HUES48 (cell line): Measurements from ENCODE around the gene WRAP53.

Experiments
- H3K27ac ChIP-seq: one replicate; pipeline ENCODE4 v1.7.0; 2013; ENCODE audit warnings: low read depth, low read length, inconsistent platforms
- H3K27me3 ChIP-seq: 2 replicates; pipeline ENCODE4 v1.6.1; 2013; ENCODE audit warnings: mild to moderate bottlenecking, low read length; ENCODE audit not compliant: control insufficient read depth, insufficient read depth
- H3K36me3 ChIP-seq: 2 replicates; pipeline ENCODE4 v1.6.1; 2013; ENCODE audit warnings: low read length; ENCODE audit not compliant: control insufficient read depth, insufficient read depth
- H3K4me1 ChIP-seq: 2 replicates; pipeline ENCODE4 v1.6.1; 2013; ENCODE audit warnings: mild to moderate bottlenecking, low read length; ENCODE audit not compliant: control insufficient read depth, insufficient read depth
- H3K4me3 ChIP-seq: 2 replicates; pipeline ENCODE4 v1.5.1; 2013; ENCODE audit warnings: mild to moderate bottlenecking, low read depth, low read length
- H3K9ac ChIP-seq: 2 replicates; pipeline ENCODE4 v1.6.1; 2013; ENCODE audit warnings: mild to moderate bottlenecking, low read depth, low read length, moderate library complexity
- H3K9me3 ChIP-seq: 2 replicates; pipeline ENCODE4 v1.6.1; 2013; ENCODE audit warnings: low read length; ENCODE audit not compliant: control insufficient read depth, insufficient read depth

Gene WRAP53

DNA sequence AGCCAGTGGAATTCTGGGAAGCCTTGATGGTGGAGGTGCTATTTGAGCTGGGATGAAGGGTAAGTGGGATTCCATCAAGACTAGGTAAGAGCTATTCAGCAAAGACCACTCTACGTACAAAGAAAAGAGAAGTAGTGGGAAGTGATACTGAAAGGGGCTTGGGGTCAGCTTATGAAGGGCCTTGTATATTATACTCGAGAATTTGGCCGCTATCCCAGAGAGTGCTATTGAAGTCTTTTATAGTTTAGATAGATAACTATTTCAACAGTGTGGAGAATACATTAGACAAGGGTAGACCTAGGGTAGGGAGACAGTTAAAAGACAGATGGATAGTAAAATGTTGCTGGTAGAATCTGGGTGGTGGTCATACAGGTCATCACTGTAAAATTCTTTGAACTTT, 39.6 kb downstream of the WRAP53 start:
- Histone ChIP-seq H3K27ac (no peak overlapping the region), H3K36me3 (no peaks in the 10 kb centered on the region), H3K4me1 (no peaks in the 10 kb centered on the region)

DNA sequence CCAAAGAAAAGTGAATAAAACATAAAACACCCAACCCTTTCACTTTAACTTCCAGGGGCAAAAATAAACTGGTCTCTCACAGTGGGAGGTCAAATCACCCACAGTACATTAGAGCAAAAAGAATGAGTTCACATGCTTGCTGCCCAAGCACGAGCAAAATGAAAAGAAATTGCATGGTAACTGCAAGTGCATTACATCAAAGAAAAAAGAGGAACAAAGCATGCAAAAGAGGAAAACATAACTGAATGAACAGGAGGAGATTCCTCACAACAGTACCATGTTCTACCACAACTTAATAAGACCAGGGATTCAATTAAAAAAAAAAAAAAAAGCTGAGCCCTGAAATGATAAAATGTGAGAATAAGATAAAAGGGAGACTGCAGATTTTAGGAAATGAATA, 41.5 kb downstream of the WRAP53 start:
- Histone ChIP-seq H3K4me3 (no peak overlapping the region), H3K9ac (no peak overlapping the region), H3K36me3 (no peaks in the 10 kb centered on the region), H3K27ac (no peak overlapping the region), H3K9me3 (no peaks in the 10 kb centered on the region), H3K27me3 (no peaks in the 10 kb centered on the region), H3K4me1 (no peaks in the 10 kb centered on the region)

More for the DNA sequence above, 39.6 kb downstream of the WRAP53 start:
- Histone ChIP-seq H3K27me3 (no peaks in the 10 kb centered on the region), H3K9ac (no peak overlapping the region), H3K9me3 (no peaks in the 10 kb centered on the region), H3K4me3 (no peak overlapping the region)

DNA sequence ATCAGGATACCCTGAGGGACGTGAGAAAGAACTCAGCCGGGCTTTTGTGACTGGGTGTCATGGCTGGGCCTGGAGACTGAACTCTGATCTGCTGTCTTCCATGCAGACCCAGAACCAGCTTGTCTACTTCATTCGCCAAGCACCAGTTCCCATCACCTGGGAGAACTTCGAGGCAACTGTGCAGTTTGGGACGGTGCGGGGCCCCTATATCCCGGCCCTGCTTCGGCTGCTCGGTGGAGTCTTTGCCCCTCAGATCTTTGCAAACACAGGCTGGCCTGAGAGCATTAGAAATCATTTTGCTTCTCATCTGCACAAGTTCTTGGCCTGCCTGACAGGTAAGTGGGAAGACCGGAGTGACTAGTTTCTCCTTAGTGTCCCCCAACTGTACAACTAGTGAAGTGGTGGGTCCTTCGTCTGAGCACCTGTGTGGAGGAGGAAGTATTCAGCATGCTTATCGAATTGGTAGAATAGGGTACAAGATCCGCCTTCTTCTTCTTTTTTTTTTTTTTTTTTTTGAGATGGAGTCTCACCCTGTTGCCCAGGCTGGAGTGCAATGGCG, 44.8 kb downstream of the WRAP53 start:
- no peaks in the 10 kb centered on the region for H3K9me3 ChIP-seq
- H3K4me3 ChIP-seq: no peak overlapping the region
- H3K36me3 ChIP-seq: no peaks in the 10 kb centered on the region
- H3K9ac ChIP-seq: no peak overlapping the region
- no peaks in the 10 kb centered on the region; the same call in 1 of the 2 replicates for H3K27me3 ChIP-seq
- no peaks in the 10 kb centered on the region for H3K4me1 ChIP-seq
- no peak overlapping the region for H3K27ac ChIP-seq

DNA sequence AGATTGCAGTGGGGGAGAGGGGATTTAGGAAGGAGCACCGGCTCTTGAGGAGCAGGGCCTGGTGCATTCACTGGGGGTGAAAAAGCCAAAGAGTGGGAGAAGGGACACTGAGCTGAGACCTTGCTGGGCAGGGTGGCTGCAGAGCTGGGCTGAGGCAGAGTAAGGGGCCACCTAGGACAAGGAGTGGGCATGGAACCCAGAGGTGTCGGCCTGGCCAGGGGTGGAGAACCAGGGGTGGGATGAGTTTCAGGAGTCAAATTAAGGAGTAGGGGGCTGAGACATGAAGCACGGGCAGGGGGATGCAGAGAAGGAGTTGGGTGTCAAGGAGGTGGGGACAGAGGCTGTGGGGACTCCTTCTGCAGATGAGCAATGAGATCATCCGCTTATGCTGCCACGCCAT, 49.3 kb downstream of the WRAP53 start:
- Histone ChIP-seq H3K4me1 (no peaks in the 10 kb centered on the region), H3K27ac (no peak overlapping the region), H3K4me3 (no peak overlapping the region), H3K27me3 (no peaks in the 10 kb centered on the region; the same call in 1 of the 2 replicates), H3K36me3 (no peaks in the 10 kb centered on the region), H3K9me3 (no peaks in the 10 kb centered on the region), H3K9ac (no peak overlapping the region)

DNA sequence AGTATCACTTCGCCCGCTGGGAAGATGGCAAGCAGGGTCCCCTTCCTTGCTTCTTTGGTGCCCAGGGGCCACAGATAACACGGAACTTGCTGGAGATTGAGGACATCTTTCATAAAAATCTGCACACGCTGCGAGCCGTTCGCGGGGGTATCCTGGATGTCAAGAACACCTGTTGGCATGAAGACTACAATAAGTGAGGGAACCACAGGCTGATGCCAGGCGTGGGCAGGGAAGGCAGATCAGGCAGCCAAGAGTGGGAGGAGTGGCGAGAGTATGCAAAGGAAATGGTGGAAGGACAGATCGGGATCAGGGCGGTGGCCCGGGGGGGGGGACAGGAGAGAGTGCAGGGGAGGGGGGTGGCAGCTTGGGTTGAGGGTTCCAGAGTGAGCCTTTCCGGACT, 51.5 kb downstream of the WRAP53 start:
- Histone ChIP-seq H3K4me3 (no peak overlapping the region), H3K27me3 (no peaks in the 10 kb centered on the region; the same call in 1 of the 2 replicates), H3K36me3 (no peaks in the 10 kb centered on the region), H3K27ac (no peak overlapping the region), H3K9ac (no peak overlapping the region), H3K9me3 (no peaks in the 10 kb centered on the region), H3K4me1 (no peaks in the 10 kb centered on the region)

DNA sequence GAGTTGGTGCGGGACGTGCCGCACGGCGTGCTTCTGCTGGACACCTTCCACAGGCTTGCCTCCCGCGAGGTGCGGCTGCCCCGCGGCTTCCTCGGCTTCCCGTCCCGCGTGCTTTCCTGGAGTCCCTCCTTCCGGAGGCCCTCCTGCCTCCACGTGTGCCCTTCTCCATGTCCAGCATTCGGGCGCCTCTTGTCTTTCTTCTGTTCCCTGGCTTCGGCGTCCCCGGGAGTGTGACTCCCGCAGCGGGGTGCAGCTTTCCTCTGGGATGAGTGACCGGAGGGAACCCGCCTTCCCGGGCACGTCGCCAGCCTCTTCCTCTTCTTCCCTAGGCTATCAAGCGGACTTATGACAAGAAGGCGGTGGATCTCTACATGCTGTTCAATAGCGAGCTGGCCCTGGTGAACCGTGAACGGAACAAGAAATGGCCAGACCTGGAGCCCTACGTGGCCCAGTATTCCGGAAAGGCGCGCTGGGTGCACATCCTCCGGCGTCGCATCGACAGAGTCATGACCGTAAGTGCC, 52.3 kb downstream of the WRAP53 start:
- no peaks in the 10 kb centered on the region for H3K36me3 ChIP-seq

DNA sequence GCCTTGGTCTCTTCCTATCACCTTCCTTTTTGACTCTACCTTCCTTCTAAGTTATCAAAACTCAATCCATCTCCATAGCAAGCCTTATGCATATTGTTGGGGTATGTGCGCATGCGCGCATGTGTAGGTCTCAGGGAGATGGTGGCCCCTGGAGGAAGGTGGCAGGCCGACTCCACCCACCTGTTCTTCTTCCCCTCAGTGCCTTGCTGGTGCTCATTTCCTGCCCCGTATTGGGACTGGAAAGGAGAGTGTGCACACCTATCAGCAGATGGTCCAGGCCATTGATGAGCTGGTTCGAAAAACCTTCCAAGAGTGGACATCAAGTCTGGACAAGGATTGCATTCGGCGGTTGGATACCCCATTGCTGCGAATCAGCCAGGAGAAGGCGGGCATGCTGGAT, 54.5 kb downstream of the WRAP53 start:
- no peaks in the 10 kb centered on the region for H3K9me3 ChIP-seq
- H3K27me3 ChIP-seq: no peaks in the 10 kb centered on the region; the same call in 1 of the 2 replicates
- H3K9ac ChIP-seq: no peak overlapping the region
- no peak overlapping the region for H3K27ac ChIP-seq
- no peak overlapping the region for H3K4me3 ChIP-seq
- H3K36me3 ChIP-seq: no peaks in the 10 kb centered on the region
- H3K4me1 ChIP-seq: no peaks in the 10 kb centered on the region

More for the DNA sequence above, 52.3 kb downstream of the WRAP53 start:
- H3K4me3 ChIP-seq: no peak overlapping the region
- H3K27me3 ChIP-seq: no peaks in the 10 kb centered on the region; the same call in 1 of the 2 replicates
- H3K27ac ChIP-seq: no peak overlapping the region
- H3K4me1 ChIP-seq: no peaks in the 10 kb centered on the region
- H3K9me3 ChIP-seq: no peaks in the 10 kb centered on the region
- no peak overlapping the region for H3K9ac ChIP-seq

GRCh38 chr17:7744416-7744815, 56.1 kb downstream of the WRAP53 start:
- Histone ChIP-seq H3K27ac (no peak overlapping the region), H3K9me3 (no peaks in the 10 kb centered on the region), H3K27me3 (no peaks in the 10 kb centered on the region)

DNA sequence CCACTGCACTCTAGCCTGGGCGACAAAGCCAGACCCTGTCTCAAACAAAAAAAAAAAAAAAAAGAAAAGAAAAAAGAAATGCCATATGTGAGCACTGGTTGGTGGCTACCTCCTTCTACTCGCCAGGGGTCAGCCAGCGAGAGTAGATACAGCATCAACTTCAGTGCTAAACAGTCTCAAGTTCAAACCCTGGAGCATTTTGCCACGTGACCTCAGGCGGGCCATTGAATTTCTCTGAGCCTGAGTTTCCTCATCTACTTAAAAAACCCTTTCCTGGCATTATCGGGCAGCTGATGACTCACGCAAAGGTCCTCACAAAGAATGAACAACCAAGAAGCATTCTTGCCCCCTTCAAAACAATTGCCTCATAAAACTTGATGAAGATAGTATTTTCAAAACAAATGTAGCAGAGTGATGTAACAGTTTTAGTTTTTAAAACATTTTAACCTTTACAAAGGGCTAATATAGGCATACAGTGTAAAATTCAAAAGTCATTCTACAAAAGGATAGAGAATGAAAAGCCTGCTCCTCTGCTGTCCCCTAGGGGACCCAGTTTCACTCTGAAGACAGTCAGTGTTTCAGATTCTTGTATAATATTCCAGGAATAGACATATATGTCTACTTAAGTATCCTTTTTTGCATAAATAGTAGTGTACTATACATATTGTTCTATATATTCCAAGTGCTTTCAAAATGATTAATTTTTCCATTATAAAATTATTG, 57.6 kb downstream of the WRAP53 start:
- H3K9ac ChIP-seq: no peak overlapping the region
- no peaks in the 10 kb centered on the region for H3K4me1 ChIP-seq
- H3K27ac ChIP-seq: no peak overlapping the region
- no peaks in the 10 kb centered on the region for H3K27me3 ChIP-seq
- H3K4me3 ChIP-seq: no peak overlapping the region
- H3K9me3 ChIP-seq: no peaks in the 10 kb centered on the region
- no peaks in the 10 kb centered on the region for H3K36me3 ChIP-seq

More at GRCh38 chr17:7744416-7744815, 56.1 kb downstream of the WRAP53 start:
- Histone ChIP-seq H3K4me3 (no peak overlapping the region), H3K36me3 (no peaks in the 10 kb centered on the region), H3K4me1 (no peaks in the 10 kb centered on the region), H3K9ac (no peak overlapping the region)

GRCh38 chr17:7747635-7748071, 59.4 kb downstream of the WRAP53 start:
- Histone ChIP-seq H3K27ac (no peak overlapping the region), H3K9ac (no peak overlapping the region), H3K36me3 (no peaks in the 10 kb centered on the region), H3K4me3 (no peak overlapping the region), H3K27me3 (no peaks in the 10 kb centered on the region), H3K4me1 (no peaks in the 10 kb centered on the region), H3K9me3 (no peaks in the 10 kb centered on the region)

GRCh38 chr17:7748076-7748775, 59.9 kb downstream of the WRAP53 start:
- Histone ChIP-seq H3K27ac (no peak overlapping the region), H3K36me3 (no peaks in the 10 kb centered on the region), H3K4me3 (no peak overlapping the region), H3K27me3 (no peaks in the 10 kb centered on the region), H3K9ac (no peak overlapping the region), H3K9me3 (no peaks in the 10 kb centered on the region), H3K4me1 (no peaks in the 10 kb centered on the region)
